Lower leg skin (tissue), 3 donors: ENCODE data around the gene ACSM5.

ENCODE experiments used
- CTCF ChIP-seq, 3 donors: fragments of 450-650 bp; IDR thresholded peaks; one replicate each; pipeline ENCODE4 v1.5.1; 2016; ENCODE audit warnings: antibody characterized with exemption in 3 of 3, mild to moderate bottlenecking in 3 of 3, moderate library complexity in 2 of 3
- POLR2A ChIP-seq, 2 donors: fragments of 450-650 bp; IDR thresholded peaks; one replicate each; pipeline ENCODE4 v1.6.1; 2016 to 2017; ENCODE audit warnings: antibody characterized with exemption in 2 of 2, mild to moderate bottlenecking in 1 of 2, moderate library complexity in 1 of 2

GRCh38 chr16:20377181-20377580 lies 32.2 kb upstream of the ACSM5 start:
- TF ChIP-seq CTCF (IDR thresholded peaks at IDR 0.05): no peak
- no peak for TF ChIP-seq POLR2A (IDR thresholded peaks at IDR 0.05)
